Parathyroid adenoma (tissue), 2 donors: ENCODE results near the gene DCST1.

ENCODE experiments used
- H2AFZ ChIP-seq: fragments of 300-600 bp; sonication (generic); one replicate; pipeline ENCODE4 v1.7.0; 2017; ENCODE audit warnings: antibody characterized with exemption, mild to moderate bottlenecking
- H3K27ac ChIP-seq: fragments of 300-600 bp; sonication (generic); one replicate; pipeline ENCODE4 v1.7.0; 2017
- H3K27me3 ChIP-seq: fragments of 300-600 bp; sonication (generic); one replicate; pipeline ENCODE4 v1.7.0; 2017; ENCODE audit warnings: low read length; ENCODE audit not compliant: control insufficient read depth, insufficient read depth
- H3K36me3 ChIP-seq: fragments of 300-600 bp; sonication (generic); one replicate; pipeline ENCODE4 v1.7.0; 2017; ENCODE audit warnings: low read length; ENCODE audit not compliant: control insufficient read depth, insufficient read depth
- H3K4me1 ChIP-seq: fragments of 300-600 bp; sonication (generic); one replicate; pipeline ENCODE4 v1.7.0; 2017; ENCODE audit warnings: control low read depth
- H3K4me2 ChIP-seq: fragments of 300-600 bp; sonication (generic); one replicate; pipeline ENCODE4 v1.7.0; 2017; ENCODE audit warnings: low read length
- H3K4me3 ChIP-seq: fragments of 300-600 bp; sonication (generic); one replicate; pipeline ENCODE4 v1.7.0; 2017; ENCODE audit warnings: low read depth, low read length
- H3K79me2 ChIP-seq: fragments of 300-600 bp; sonication (generic); one replicate; pipeline ENCODE4 v1.7.0; 2017; ENCODE audit warnings: control low read depth
- H3K9ac ChIP-seq: fragments of 300-600 bp; sonication (generic); one replicate; pipeline ENCODE4 v1.7.0; 2017; ENCODE audit warnings: mild to moderate bottlenecking
- H3K9me3 ChIP-seq: fragments of 300-600 bp; sonication (generic); one replicate; pipeline ENCODE4 v1.7.0; 2017; ENCODE audit warnings: low read length; ENCODE audit not compliant: control insufficient read depth
- TF ChIP-seq, protein P1 (sequence below): fragments of 300-600 bp; sonication (generic); IDR thresholded peaks from one replicate; pipeline ENCODE4 v1.7.0; 2017; ENCODE audit warnings: antibody characterized with exemption, mild to moderate bottlenecking
- donor health status: primary hyperparathyroidism.

Gene DCST1

DNA sequence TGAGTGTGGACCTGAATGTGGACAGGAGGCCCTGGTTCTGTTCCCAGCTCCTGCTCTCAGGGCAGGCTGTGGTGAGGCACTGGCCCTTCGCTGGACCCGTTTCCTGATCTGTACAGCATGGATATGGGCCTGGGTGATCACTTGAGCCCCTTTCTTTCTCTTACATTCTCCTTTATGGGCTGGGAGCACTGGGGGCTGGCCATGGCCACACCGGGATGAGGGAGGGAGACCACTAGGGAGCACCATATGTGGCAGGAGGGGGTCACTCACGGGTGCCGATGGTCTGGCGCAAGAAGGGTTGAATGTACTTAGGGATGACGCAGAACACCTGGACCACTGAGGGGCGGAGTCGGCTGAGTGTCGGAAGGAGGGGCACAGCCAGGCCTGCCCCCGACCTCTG is 2.7 kb upstream of the DCST1 start:
- no peak overlapping the region for H3K4me2 ChIP-seq
- no peaks in the 10 kb centered on the region for H3K79me2 ChIP-seq
- TF ChIP-seq, protein P1, sequence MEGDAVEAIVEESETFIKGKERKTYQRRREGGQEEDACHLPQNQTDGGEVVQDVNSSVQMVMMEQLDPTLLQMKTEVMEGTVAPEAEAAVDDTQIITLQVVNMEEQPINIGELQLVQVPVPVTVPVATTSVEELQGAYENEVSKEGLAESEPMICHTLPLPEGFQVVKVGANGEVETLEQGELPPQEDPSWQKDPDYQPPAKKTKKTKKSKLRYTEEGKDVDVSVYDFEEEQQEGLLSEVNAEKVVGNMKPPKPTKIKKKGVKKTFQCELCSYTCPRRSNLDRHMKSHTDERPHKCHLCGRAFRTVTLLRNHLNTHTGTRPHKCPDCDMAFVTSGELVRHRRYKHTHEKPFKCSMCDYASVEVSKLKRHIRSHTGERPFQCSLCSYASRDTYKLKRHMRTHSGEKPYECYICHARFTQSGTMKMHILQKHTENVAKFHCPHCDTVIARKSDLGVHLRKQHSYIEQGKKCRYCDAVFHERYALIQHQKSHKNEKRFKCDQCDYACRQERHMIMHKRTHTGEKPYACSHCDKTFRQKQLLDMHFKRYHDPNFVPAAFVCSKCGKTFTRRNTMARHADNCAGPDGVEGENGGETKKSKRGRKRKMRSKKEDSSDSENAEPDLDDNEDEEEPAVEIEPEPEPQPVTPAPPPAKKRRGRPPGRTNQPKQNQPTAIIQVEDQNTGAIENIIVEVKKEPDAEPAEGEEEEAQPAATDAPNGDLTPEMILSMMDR: no peak

GRCh38 chr1:155032886-155033285 is 738 bp upstream of the DCST1 start:
- Histone ChIP-seq H3K4me3 (no peak overlapping the region), H3K79me2 (no peaks in the 10 kb centered on the region), H3K27me3 (no peaks in the 10 kb centered on the region), H3K4me1 (no peaks in the 10 kb centered on the region), H3K36me3 (no peaks in the 10 kb centered on the region), H3K9ac (no peak overlapping the region), H3K9me3 (no peaks in the 10 kb centered on the region), H3K4me2 (no peak overlapping the region), H3K27ac (no peak overlapping the region), H2AFZ (no peak overlapping the region)
- TF ChIP-seq, protein P1: no peak

More for the DNA sequence above, 2.7 kb upstream of the DCST1 start:
- H3K27ac ChIP-seq: no peak overlapping the region
- H3K27me3 ChIP-seq: no peaks in the 10 kb centered on the region
- H2AFZ ChIP-seq: no peak overlapping the region
- no peaks in the 10 kb centered on the region for H3K9me3 ChIP-seq
- no peaks in the 10 kb centered on the region for H3K36me3 ChIP-seq
- H3K9ac ChIP-seq: no peak overlapping the region
- H3K4me1 ChIP-seq: no peaks in the 10 kb centered on the region
- no peak overlapping the region for H3K4me3 ChIP-seq

DNA sequence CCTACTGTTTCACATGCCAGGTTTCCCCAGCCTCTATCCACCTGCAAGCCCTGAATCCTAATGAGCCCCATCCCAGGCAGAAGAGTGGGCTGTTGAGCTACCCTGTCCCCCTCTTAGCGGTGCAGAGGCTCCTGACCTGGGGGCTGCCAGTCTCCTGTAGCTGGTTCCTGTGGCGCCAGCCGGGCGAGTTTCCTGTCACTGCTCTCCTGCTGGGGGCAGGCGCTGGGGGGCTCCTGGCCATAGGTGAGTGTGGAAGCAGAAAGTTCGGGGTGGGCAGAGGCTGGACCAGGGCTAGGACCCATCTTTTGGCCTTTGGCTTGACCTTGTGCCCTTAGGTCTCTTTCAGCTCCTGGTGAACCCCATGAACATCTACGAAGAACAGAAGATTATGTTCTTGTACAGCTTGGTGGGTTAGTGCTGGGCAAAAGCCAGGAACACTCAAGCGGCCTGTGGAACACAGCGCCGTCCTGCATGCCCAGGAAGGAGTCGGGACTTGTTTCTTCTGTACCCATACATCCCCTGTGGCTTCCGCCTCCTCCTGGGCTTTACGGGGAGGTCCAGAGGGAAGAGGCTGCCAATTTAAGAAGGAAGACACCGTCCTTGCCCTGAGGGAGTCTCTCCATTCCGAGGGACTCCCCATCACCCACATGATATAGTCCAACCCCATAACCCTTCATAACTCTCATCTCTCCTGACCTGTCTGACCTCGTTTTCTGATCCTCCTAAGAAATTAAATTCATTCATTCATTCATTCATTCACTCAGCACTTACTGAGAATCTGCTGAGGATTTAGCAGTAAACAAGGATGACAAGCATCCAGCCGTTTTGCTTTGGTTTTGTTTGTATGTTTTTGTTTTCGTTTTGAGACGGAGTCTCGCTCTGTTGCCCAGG is 939 bp downstream of the DCST1 start:
- Histone ChIP-seq H3K4me3 (no peak overlapping the region), H3K9me3 (no peaks in the 10 kb centered on the region), H3K36me3 (no peaks in the 10 kb centered on the region), H3K4me2 (no peak overlapping the region), H2AFZ (no peak overlapping the region), H3K9ac (no peak overlapping the region), H3K4me1 (no peaks in the 10 kb centered on the region), H3K79me2 (no peaks in the 10 kb centered on the region), H3K27ac (no peak overlapping the region), H3K27me3 (no peaks in the 10 kb centered on the region)
- TF ChIP-seq, protein P1: no peak

GRCh38 chr1:155035936-155036335 is 2.3 kb downstream of the DCST1 start:
- no peak overlapping the region for H3K27ac ChIP-seq
- no peak overlapping the region for H3K9ac ChIP-seq
- no peaks in the 10 kb centered on the region for H3K36me3 ChIP-seq
- H2AFZ ChIP-seq: no peak overlapping the region
- no peaks in the 10 kb centered on the region for H3K4me1 ChIP-seq
- TF ChIP-seq, protein P1: no peak
- no peak overlapping the region for H3K4me2 ChIP-seq
- H3K4me3 ChIP-seq: no peak overlapping the region
- H3K27me3 ChIP-seq: no peaks in the 10 kb centered on the region
- no peaks in the 10 kb centered on the region for H3K79me2 ChIP-seq
- no peaks in the 10 kb centered on the region for H3K9me3 ChIP-seq

DNA sequence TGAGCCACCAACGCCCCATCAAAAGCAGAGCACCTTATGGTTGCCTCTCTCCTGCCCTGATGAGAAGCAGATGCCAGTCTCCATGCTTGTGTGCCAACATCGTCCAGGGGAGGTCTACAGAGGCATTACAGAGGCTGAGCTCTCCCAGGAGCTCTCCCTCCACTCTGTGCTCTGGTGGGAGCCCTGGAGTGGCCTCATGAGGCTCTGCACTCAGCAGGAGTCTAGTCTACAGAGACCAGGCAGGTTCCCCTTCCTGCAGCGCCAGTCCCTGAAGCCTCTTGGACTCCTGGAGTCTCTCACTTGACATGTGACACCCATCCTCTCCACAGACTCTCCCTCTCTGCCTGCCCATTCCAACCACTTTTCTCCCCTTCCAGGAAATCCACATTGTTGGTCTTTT is 3.4 kb downstream of the DCST1 start:
- Histone ChIP-seq H3K4me2 (no peak overlapping the region), H3K27ac (no peak overlapping the region), H3K79me2 (no peaks in the 10 kb centered on the region), H3K4me1 (no peaks in the 10 kb centered on the region), H2AFZ (no peak overlapping the region), H3K9me3 (no peaks in the 10 kb centered on the region), H3K9ac (no peak overlapping the region), H3K4me3 (no peak overlapping the region), H3K27me3 (no peaks in the 10 kb centered on the region), H3K36me3 (no peaks in the 10 kb centered on the region)
- TF ChIP-seq, protein P1: no peak
